Pancreas (tissue), 10 donors: Measurements from ENCODE around the gene ABHD11. TPM values are rescaled to one million over a fixed set of nuclear protein-coding genes. Genes with fewer than 3 reads are reported as not detected.

Source experiments
- ATAC-seq, 4 donors: fragments of 200-7000 bp; cut with Tn5 transposase; one replicate each; pipeline versions ENCODE4 v1.8.0 to v1.9.1; 2020; ENCODE audit warnings: mild to moderate bottlenecking in 4 of 4, moderate library complexity in 4 of 4
- DNase-seq, 6 donors: peaks; one replicate each; pipeline ENCODE4 v3.0.0-alpha.2; 2020
- FAIRE-seq: peaks from 2 replicates; lab custom pipeline; 2012; peaks lifted over from hg19 to GRCh38; lab: Jason Lieb, UNC
- H3K27ac ChIP-seq, 4 donors: fragments of 200-600 bp; sonication (generic); 1 replicate in 3 of 4; 2 replicates in 1 of 4; pipeline versions ENCODE4 v1.5.0 to v1.8.0; 2020
- H3K27me3 ChIP-seq, 4 donors: fragments of 200-600 bp; one replicate each; pipeline ENCODE4 v1.8.0; 2021
- H3K36me3 ChIP-seq, 3 donors: fragments of 200-600 bp; sonication (generic) in 1 of 3; one replicate each; pipeline versions ENCODE4 v1.5.0 to v1.8.0; 2020 to 2021
- H3K4me1 ChIP-seq, 3 donors: fragments of 200-600 bp; one replicate each; pipeline ENCODE4 v1.8.0; 2021
- H3K4me3 ChIP-seq, 4 donors: fragments of 200-600 bp; sonication (generic) in 2 of 4; one replicate each; pipeline versions ENCODE4 v1.5.0 to v1.8.0; 2020 to 2021
- H3K9me3 ChIP-seq, 4 donors: fragments of 200-600 bp; one replicate each; pipeline ENCODE4 v1.8.0; 2021
- CTCF ChIP-seq, 4 donors: fragments of 200-600 bp; sonication (generic) in 3 of 4; IDR thresholded peaks; one replicate each; pipeline versions ENCODE4 v1.5.0 to v1.8.0; 2021; ENCODE audit warnings: antibody characterized with exemption in 4 of 4
- WGBS, 2 donors: extraction: QIAGEN DNeasy Blood & Tissue Kit; methylation state at CpG; one replicate each; pipeline ENCODE4 v1.1.7; 2013; 5-methylcytosine and 5-hydroxymethylcytosine counted together
- intact Hi-C, 3 donors: fragments of 100-400 bp; cut with DNase I; formaldehyde crosslinking; loops; one replicate each; pipeline versions ENCODE4 v1.11.1 to v1.14.2; 2022
- polyA plus RNA-seq, 2 donors: library from polyadenylated mRNA; stranded (reverse); fragments of 200-250 nt; gene quantifications; one replicate each; pipeline ENCODE4 v1.2.3, GENCODE V29; 2013
- total RNA-seq, 6 donors: library from RNA; stranded (reverse); fragmentation: NEBNext Ultra II Directional in 4 of 6; extraction: Animal tissue kit (Norgen Biotek cat#: 25700) in 4 of 6; gene quantifications; one replicate each; pipeline versions ENCODE4 v1.2.1 to v1.2.4, GENCODE V29; 2021 to 2023
- donor health status: healthy with polysubstance abuse.
- donor health status: DM: no; HTN: no; CAD: no; lungs with moderate emphysema.
- donor health status: DM: no; HTN: no; CAD: no.
- donor health status: control.
- donor health status: control.
- donor health status: Bipolar disorder and iron deficiency.
- donor health status: DM: yes; HTN: yes; CAD: no.
- donor health status: DM: no; HTN: no; CAD: no.
- donor health status: DM: no; HTN: no; CAD: no.
- donor health status: DM: yes; HTN: yes; CAD: no.

ABHD11 gene
- total and polyA plus RNA-seq, 8 donors, result 16.0 to 95.2 (median 24.3) TPM

- DNase-seq, result no peak
- Histone ChIP-seq H3K4me1 (no peaks in the 10 kb centered on the region), H3K9me3 (no peaks in the 10 kb centered on the region), H3K27ac (no peak overlapping the region), H3K4me3 (no peak overlapping the region), H3K36me3 (no peaks in the 10 kb centered on the region), H3K27me3 (no peaks in the 10 kb centered on the region)
- WGBS, 2 donors, result 63 to 75% methylated on average over 1 of the region's 1 CpG
- FAIRE-seq, result no peak
- ATAC-seq, result no peak
- intact Hi-C loops, result no loop called here
- TF ChIP-seq CTCF (IDR thresholded peaks at IDR 0.05), result no peak
These were observed 25.8 kb downstream of the ABHD11 start for GRCh38 chr7:73712773-73713172.

GRCh38 chr7:73708961-73709549 is 29.5 kb downstream of the ABHD11 start:
- WGBS, 2 donors, result 86 to 92% methylated on average over 15 to 16 of the region's 16 CpGs
- no peaks in the 10 kb centered on the region for H3K4me1 ChIP-seq
- FAIRE-seq, result no peak

DNA sequence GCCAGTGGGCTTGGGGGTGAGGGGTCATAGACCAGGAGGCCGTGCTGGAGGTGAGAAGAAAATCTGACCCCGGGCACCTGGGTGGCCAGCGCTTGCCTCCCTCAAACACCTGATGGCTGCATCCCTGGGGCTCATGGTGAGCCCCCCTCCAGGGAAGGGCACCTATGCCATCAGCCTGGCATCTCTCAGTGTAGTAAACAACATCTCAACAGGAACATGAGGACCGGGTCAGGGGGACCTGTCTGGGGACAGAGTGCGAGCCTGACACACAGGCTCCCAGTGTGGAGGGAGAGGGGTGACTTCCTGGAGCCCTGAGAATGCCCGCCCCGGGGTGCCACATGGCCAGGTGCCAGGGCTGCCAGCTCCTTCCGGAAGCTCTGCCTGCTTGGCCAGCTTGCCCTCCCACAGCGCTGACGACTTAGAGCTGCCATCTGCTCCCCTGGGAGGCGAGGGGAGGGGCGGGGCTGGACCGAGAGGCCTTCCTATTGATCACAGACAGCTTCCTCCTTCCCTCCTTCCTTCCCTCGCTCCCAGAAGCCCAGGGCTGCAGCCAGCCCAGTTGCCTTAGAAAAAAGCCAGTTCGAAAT is 31.5 kb downstream of the ABHD11 start:
- Histone ChIP-seq H3K27me3 (no peaks in the 10 kb centered on the region), H3K4me1 (no peaks in the 10 kb centered on the region), H3K9me3 (no peaks in the 10 kb centered on the region), H3K27ac (peak overlapping the region; percentile 48 to 72 (median 52)), H3K36me3 (no peaks in the 10 kb centered on the region), H3K4me3 (no peak overlapping the region)
- TF ChIP-seq CTCF (IDR thresholded peaks at IDR 0.05), result no peak
- intact Hi-C loops, result no loop called here
- 67 to 68% methylated on average over 15 of the region's 15 CpGs for WGBS, 2 donors
- DNase-seq, result peak; percentile 73 to 92 (median 82)
- ATAC-seq, result peak; percentile 70 to 78 (median 75)
- FAIRE-seq, result no peak

More at GRCh38 chr7:73708961-73709549, 29.5 kb downstream of the ABHD11 start:
- no peak for TF ChIP-seq CTCF (IDR thresholded peaks at IDR 0.05)
- intact Hi-C loops, result no loop called here
- no peak for ATAC-seq
- Histone ChIP-seq H3K4me3 (no peak overlapping the region), H3K9me3 (no peaks in the 10 kb centered on the region), H3K36me3 (no peaks in the 10 kb centered on the region), H3K27me3 (no peaks in the 10 kb centered on the region), H3K27ac (no peak overlapping the region)
- no peak for DNase-seq

DNA sequence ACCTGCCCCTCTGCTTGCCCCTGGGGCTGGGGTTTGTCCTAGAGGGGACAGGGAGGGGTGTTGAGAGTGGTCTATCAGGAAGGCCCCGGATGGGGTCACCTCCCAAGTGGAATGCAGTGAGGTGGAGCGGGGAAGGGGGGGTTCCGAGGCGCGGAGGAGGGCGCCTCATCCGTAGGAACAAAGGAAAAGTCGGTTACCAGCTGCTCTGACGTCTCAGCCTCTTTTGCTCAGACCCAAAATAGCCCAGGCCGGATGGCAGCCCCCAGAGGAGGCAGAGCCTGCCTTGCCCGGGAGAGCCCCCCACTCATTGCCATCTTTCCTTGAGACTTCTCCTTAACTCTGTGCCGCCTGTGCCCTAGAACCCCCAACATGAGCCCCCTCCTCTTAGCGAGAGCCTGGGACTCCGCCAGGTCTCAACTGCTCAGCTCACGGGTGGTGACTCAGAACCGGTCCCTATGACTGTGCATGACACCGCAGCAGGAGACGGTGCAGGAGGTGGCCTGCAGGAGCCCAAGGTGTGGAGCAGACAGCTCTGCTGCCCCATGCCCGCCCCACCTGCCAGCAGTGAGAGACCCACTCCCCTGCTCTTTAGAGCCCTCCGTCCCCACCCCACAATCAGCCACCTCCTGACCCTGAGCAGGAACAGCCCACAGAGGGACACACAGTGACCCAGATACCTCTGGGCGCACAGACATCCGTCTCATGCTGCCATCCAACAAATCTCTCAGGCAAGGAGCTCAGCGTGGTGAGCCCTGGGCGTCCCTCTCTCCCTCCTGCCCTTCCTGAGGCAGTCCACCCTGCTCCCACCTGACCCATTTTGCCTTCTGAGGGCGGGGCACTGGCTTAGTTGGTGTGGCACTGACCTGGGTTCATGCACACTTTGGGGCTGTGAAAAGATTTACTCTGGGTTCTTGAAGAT is 32.2 kb downstream of the ABHD11 start:
- Histone ChIP-seq H3K4me1 (no peaks in the 10 kb centered on the region), H3K9me3 (no peaks in the 10 kb centered on the region), H3K4me3 (no peak overlapping the region), H3K27me3 (no peaks in the 10 kb centered on the region), H3K36me3 (no peaks in the 10 kb centered on the region), H3K27ac (peak overlapping the region; percentile 48 to 72 (median 52))
- ATAC-seq, result peak in 2 of 4 donors; percentile 24 to 45
- no peak for TF ChIP-seq CTCF (IDR thresholded peaks at IDR 0.05)
- 86 to 89% methylated on average over 25 of the region's 25 CpGs for WGBS, 2 donors
- FAIRE-seq, result no peak
- no peak for DNase-seq
- intact Hi-C loops, result no loop called here
